ENCODE measurements around the gene MXRA7.
"Not testable (repeated sequence)": the region's sequence is repeated elsewhere in the genome, so short reads cannot be mapped to it uniquely, and the experiment has no call there.

MXRA7 gene

GRCh38 chr17:76710863-76711611, at the start of gene MXRA7:
TSS of gene MXRA7 (minus strand) at chr17:76710965. CDS start at chr17:76710946, 19 bp downstream.
- peak; percentile 6 to 32 for DNase-seq (ENCODE audit: low read depth in 2 of 2)

GRCh38 chr17:76758570-76758969, 47.8 kb upstream of the MXRA7 start:
- no peak for DNase-seq (ENCODE audit: low read depth in 2 of 2)

GRCh38 chr17:76757256-76757655, 46.5 kb upstream of the MXRA7 start:
- no peak for DNase-seq (ENCODE audit: low read depth in 2 of 2)

- no peak for DNase-seq (ENCODE audit: low read depth in 2 of 2)
These were observed 44.5 kb upstream of the MXRA7 start for GRCh38 chr17:76755285-76755684.

GRCh38 chr17:76753061-76753961, 42.5 kb upstream of the MXRA7 start:
- no peak for DNase-seq (ENCODE audit: low read depth in 2 of 2)

GRCh38 chr17:76752006-76752405, 41.2 kb upstream of the MXRA7 start:
- no peak for DNase-seq (ENCODE audit: low read depth in 2 of 2)

- no peak for DNase-seq (ENCODE audit: low read depth in 2 of 2)
These were observed 40.7 kb upstream of the MXRA7 start for GRCh38 chr17:76751416-76751993.

- DNase-seq (ENCODE audit: low read depth in 2 of 2): no peak
These were observed 37.9 kb upstream of the MXRA7 start for GRCh38 chr17:76748657-76749056.

GRCh38 chr17:76747716-76748363, 37.1 kb upstream of the MXRA7 start:
- no peak for DNase-seq (ENCODE audit: low read depth in 2 of 2)

GRCh38 chr17:76745785-76746184, 35.0 kb upstream of the MXRA7 start:
- not testable (repeated sequence) for DNase-seq (ENCODE audit: low read depth in 2 of 2)

- no peak for DNase-seq (ENCODE audit: low read depth in 2 of 2)
These were observed 34.0 kb upstream of the MXRA7 start for GRCh38 chr17:76744747-76745146.

GRCh38 chr17:76742958-76743357, 32.2 kb upstream of the MXRA7 start:
- no peak for DNase-seq (ENCODE audit: low read depth in 2 of 2)

GRCh38 chr17:76740329-76741118, 29.8 kb upstream of the MXRA7 start:
- no peak for DNase-seq (ENCODE audit: low read depth in 2 of 2)

GRCh38 chr17:76739568-76740115, 28.9 kb upstream of the MXRA7 start:
- not testable (repeated sequence) for DNase-seq (ENCODE audit: low read depth in 2 of 2)

GRCh38 chr17:76738468-76738850, 27.7 kb upstream of the MXRA7 start:
- no peak for DNase-seq (ENCODE audit: low read depth in 2 of 2)

GRCh38 chr17:76737676-76738467, 27.1 kb upstream of the MXRA7 start, which contains the start of gene MFSD11:
TSS of gene MFSD11 (plus strand) at chr17:76738119. CDS start at chr17:76738353, 234 bp downstream.
- peak; percentile 75 to 82 for DNase-seq (ENCODE audit: low read depth in 2 of 2)

GRCh38 chr17:76737082-76737675, 26.4 kb upstream of the MXRA7 start, which contains the start of gene SRSF2:
TSS of gene SRSF2 (minus strand) at chr17:76737331. CDS start at chr17:76737160, 171 bp downstream.
- peak; percentile 96 to 98 for DNase-seq (ENCODE audit: low read depth in 2 of 2)

- peak; percentile 39 to 48 for DNase-seq (ENCODE audit: low read depth in 2 of 2)
These were observed 25.8 kb upstream of the MXRA7 start for GRCh38 chr17:76736349-76737081.

All from stimulated activated CD4-positive, alpha-beta T cell treated with anti-CD3 and anti-CD28 coated beads, Interleukin-1b, Interleukin-23, amount 100 ng/mL, for 1 hour (primary cell).